ENCODE results near the gene IFFO2.

The IFFO2 gene

DNA sequence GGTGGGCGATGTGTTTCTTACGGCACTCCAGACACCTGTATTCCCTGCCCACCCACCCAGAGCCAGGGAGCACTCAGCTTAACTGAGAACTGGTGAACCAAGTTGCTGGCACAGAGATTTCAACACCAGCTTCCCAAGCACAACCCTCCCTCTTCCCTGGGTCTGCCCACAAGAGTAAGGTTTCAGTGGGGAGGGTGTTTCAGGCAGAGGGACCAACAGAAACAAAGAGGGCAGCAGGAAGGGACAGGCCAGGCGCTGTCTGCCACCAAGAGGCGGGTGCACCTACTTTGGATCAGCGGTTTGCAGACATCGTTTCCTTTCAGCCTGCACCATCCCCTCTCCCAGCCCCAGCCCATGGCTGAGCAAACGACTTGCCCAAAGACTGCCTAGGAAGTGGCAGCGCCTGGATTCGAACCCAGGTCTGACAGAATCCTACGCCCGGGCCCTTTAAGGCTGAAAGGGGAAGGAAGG, 32.2 kb downstream of the IFFO2 start:
- no peak for DNase-seq (ENCODE audit: low read depth)
- no peak overlapping the region for H3K4me3 ChIP-seq (ENCODE audit: low read depth, low read length)

DNA sequence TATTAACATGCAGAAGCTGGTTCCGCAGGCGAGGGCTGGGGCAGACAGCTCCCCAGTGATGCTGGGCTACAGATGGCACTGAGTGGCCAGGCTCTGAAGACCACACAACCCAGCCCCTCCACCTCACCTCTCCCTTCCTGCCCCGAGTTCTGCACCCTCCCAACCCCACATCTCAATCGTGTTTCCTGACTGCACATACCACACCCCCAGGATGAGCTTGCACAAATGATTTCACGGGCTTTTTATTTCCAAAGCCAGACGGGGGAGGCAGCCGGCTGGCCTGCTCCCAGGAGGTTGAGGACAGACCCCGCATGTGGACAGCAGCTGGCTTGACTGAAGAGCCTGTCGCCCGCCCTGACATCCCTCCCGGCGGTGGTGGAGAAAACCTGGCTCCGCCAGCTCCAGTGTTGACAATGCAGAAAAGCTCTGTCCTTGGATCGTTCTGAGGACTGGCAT, 32.7 kb downstream of the IFFO2 start:
- H3K4me3 ChIP-seq (ENCODE audit: low read depth, low read length), result no peak overlapping the region
- DNase-seq (ENCODE audit: low read depth), result no peak

DNA sequence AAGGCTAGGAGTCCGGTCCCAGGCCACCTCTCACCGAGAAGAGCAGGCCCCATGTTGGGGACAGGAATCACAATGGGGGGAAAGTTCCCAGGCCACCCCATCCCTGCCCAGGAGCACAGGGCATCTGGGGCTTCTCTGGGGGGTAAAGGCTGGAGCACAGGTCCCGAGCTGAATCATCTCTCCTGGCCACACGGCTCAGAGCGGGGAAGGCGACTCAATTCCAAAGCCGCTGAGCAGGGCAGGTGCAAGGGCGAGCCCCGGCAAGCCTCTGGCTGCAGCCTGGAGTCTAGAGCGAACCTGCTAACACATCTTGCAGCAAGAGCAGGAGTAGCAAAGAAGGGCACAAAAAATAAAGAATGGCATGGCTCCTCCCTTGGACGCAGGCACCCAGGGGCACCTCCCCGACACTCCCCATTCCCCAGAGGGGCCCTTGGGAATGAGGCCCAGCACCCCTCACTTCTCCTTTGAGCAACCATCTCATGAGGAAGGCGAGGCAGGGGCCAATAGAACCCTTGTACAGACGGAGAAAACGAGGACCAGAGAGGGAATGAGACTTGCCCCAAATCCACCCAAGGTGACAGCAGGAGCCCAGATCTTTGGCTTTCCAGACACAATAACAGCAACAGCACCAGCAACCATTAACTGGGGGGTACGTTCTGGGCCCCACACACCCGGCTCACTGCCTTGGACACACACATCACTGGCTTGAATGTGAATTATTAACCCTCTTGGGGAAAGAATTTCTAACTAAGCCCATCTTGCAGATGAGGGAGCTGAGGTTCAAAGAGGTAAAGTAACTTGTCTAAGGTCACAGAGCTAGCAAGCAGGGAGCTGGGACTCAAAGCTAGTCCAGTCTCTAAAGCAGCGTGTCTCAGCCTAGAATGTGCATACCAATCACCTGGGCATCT, 33.4 kb downstream of the IFFO2 start:
- no peak for DNase-seq (ENCODE audit: low read depth)
- no peak overlapping the region for H3K4me3 ChIP-seq (ENCODE audit: low read depth, low read length)

DNA sequence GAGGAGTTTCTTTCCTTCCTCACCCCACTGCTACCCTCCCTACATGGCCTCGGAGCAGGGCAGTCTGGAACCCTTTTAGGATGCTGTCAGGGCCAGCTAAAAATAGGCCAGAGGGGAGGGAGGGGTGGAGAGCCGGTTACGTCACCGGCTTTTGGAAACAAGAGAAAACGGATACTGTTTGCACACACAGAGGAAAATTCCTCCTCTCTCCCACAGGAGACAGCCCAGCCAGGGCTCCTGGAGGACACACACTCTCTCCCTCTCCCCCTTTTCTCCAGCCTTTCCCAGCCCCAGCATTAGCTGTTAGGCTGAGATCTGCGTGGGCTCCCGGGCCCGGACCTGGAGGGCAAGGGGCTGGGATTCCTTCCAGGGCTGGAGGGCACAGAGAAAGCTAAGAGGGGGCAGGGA, 34.2 kb downstream of the IFFO2 start:
- DNase-seq (ENCODE audit: low read depth), result no peak
- H3K4me3 ChIP-seq (ENCODE audit: low read depth, low read length), result no peak overlapping the region

DNA sequence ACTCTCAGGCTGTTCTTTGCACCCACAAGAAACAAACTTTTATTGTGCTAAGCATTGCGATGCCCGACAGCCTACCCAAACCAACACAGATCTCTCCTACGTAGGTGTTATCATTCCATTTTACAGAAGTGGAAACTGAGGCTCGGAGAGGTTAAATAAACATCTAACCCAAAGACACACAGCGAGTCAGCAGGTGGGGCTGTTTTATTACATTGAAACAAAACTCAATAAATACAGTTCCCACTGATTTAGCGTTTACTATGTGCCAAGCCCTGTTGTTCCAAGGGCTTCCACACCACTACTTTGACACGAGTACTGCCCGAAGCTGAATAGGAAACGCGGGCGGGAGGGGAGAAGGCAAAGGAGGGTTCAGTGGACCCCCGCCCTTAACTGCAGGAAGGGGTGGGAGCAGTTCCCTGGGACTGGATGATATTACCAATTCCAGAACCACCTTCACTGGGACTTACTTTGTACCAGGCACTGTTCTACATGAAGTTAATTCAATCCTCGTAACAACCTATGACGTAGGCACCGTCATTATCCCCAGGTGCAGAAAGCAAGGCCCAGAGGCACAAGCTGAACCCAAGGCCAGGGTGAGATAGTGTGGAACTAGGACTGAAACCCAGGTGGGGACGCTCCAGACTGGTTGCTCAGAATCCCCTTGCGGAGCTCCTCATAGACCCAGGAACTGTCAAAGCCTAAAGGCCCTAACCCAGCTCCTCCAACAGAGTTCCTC, 34.8 kb downstream of the IFFO2 start:
- H3K4me3 ChIP-seq (ENCODE audit: low read depth, low read length), result no peak overlapping the region
- DNase-seq (ENCODE audit: low read depth), result no peak

DNA sequence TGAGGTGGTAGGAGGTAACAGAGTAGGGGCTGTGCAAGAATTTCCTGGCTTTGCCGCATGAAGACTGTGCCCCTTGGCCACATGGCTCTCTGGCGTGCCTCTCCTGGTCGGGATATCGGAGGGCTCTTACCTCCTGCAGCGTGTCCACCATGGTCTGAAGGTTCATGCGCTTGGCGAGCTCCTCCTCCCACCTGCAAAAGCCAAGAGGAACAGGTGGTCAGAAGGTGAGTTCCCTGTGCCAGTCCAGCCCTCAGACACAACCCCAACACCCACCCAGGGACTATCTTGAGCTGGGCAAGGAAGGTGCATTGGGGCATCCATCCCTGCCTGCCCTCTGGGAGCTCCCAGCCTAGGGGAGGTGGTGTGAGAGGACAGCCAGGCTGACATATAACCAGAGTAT, 35.5 kb downstream of the IFFO2 start:
- no peak overlapping the region for H3K4me3 ChIP-seq (ENCODE audit: low read depth, low read length)
- DNase-seq (ENCODE audit: low read depth), result no peak

DNA sequence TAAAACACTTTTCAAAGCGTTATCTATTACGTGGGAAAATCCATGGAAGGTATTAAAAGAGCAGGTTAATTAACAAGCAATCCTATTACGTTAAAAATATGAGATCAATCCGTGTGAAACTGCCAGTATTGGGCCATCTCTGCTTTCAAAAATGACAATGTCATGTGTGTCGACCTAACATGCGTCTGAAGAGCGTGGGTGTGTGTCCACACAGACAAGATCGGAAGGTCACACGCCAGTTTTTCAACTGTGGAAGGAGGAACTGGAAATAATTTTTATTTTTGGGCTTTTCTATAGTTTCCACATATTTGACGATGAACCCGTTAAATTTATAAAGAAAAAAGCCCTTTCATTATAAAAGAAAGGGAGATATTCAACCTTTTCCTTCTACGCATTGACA, 36.5 kb downstream of the IFFO2 start:
- no peak overlapping the region for H3K4me3 ChIP-seq (ENCODE audit: low read depth, low read length)
- DNase-seq (ENCODE audit: low read depth), result no peak

DNA sequence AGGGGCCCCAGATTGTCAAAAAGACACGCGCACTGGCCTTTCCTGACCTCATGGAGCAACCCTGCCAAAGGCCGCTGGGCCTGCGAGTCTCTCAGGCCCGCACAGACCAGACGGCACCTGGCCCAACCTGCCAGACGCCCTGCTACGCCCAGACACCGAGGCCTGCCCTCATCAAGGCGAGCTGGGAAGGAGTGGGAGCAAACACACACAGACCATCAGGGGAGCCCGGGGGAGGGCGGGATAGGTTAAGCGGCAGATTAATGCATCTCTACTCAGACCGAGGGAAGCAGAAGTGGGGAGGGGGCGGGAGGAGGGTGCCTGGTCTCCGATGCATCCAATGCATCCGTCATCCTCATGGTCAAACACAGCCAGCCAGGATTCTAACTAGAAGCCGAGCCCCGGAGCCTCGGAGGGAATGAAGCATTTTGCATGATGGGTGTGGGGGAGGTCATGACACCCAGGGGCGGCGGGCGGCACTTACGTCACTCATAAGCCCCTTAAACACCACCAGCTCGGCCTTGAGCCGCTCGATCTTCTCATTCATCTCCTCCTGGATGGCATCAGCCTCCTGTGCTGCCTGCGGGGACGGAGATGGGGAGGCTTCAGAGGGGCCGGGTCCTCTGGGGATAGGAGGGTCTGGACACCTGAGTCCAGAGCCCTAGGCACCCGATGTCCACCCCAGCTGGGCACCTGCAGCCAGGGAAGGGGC, 37.1 kb downstream of the IFFO2 start:
- no peak overlapping the region for H3K4me3 ChIP-seq (ENCODE audit: low read depth, low read length)
- no peak for DNase-seq (ENCODE audit: low read depth)

DNA sequence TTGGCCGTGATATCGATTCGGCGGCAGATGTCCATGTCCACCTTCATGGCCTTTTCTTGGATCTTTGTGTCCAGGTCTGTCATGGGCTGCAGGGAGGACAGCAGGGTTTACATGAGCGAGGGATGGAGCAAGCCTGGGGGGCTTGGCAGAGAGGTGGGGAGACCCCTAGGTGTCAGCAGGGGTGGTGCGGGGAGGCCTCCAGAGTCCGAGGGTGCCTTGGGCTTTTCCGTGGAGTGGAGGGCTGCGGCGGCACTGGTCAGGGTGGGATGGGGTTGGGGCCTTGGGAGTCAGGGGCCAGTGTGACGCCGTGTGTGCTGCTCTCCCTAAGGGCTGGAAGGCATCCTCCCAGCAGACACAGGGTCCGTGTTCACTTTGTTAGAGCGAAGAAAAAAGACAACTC, 38.1 kb downstream of the IFFO2 start:
- DNase-seq (ENCODE audit: low read depth), result no peak
- no peak overlapping the region for H3K4me3 ChIP-seq (ENCODE audit: low read depth, low read length)

DNA sequence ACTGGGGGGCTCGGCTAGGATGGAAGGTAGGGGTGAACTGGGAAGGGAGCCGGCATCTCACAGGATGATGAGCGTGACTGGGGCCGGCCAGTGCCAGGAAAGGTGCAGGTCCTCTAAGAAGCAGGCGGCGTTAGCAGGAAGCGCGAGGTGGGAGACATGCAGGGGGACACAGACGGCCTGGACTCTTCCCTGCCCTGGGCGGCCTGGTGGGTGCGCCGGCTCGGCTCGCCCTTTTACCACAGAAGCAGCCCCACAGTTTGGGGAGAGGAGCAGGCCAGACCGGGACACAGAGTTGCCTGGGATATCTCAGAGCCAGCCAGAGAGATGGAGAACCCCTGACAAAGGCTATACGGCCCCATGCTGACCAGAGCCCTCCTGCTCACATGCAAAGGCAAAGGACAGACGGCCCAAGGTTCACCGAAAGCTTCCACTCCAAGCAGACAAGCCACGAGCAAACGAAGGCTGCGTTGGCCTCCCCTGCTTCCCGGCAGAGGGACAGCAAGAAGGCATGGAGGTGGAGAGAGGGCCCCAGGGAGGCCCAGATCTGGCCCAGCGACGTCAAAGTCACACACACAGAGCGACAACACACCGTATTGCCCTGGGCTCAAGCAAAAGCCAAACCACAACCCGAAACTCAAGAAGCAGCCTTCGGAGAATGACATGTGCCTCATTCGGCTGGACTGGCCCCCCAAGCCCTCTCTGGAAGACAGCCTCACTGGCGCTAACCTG, 39.2 kb downstream of the IFFO2 start:
- DNase-seq (ENCODE audit: low read depth), result no peak
- no peak overlapping the region for H3K4me3 ChIP-seq (ENCODE audit: low read depth, low read length)

DNA sequence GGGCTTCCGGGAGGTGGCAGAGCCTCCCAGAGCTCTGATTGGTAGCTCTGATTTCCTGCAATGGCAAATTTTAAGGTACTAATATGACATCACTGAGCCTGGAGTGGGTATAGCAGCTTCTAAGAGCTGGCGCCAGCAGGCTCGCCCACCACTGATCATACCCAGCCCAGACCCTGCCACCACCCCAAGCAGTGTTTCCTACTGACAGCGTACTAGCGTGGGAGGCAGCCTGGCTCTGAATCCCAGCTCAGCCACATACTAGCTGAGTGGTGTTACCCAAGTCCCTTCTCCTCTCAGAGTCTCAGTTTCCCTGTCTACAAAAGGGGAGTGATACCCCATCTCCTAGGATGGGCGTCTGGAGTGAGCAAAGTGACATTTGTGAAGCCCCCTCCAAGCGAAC, 41.1 kb downstream of the IFFO2 start:
- DNase-seq (ENCODE audit: low read depth), result no peak
- no peak overlapping the region for H3K4me3 ChIP-seq (ENCODE audit: low read depth, low read length)

DNA sequence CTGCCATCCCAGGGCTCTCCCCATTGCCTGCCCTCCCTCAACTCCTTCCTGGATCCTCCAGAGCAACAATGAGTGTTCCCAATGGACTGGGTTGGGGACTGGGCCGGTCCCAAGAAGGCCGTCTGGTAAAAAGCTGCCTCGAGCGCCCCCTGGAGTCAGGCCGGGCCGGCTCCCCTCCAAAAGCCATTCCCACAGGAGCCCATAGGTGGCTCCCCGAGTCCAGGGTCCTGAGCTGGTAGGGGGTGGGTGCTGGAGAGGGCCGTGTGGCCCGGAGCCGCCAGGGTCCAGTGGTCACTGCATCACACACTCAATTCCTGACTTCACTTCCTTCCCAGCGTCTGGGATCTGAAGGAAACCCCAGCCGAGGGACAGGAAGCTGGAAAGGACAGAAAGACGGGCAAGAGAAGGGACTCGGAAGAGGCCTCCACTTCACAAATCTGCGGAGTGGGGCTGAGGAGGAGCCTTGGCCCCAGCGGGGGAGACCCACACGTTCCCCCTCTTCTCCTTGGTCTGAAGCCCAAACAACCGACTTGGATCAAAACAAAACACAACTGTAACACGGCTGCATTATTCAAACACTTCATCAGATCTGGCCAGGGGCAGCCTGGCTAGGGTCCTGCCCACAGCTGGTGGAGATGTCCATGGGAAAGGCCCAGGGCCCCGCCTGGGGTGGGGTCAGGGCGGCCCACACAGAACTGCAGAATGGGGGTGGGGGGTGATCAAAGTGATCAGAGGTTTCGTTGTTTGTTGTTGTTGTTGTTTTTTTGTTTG, 43.2 kb downstream of the IFFO2 start:
- H3K4me3 ChIP-seq (ENCODE audit: low read depth, low read length), result no peak overlapping the region
- DNase-seq (ENCODE audit: low read depth), result no peak

DNA sequence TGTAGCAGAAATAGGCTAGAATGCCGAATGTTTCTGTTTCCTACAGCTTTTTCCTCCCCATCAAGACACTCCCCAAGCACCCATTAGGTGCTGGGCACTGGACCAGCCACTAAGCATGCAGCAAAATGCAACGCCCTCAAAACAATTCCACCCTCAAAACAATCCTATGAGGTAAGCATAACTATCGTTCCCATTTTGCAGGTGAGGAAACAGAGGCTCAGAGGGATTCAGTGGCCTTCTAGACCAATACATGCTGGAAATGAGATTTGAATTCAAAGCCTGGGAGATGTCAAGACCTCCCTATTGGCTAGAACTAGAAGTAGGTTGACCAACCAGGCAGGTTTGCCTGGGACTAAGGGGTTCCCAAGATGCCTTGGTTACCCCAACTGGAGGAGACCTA, 43.9 kb downstream of the IFFO2 start:
- no peak overlapping the region for H3K4me3 ChIP-seq (ENCODE audit: low read depth, low read length)
- DNase-seq (ENCODE audit: low read depth), result no peak

DNA sequence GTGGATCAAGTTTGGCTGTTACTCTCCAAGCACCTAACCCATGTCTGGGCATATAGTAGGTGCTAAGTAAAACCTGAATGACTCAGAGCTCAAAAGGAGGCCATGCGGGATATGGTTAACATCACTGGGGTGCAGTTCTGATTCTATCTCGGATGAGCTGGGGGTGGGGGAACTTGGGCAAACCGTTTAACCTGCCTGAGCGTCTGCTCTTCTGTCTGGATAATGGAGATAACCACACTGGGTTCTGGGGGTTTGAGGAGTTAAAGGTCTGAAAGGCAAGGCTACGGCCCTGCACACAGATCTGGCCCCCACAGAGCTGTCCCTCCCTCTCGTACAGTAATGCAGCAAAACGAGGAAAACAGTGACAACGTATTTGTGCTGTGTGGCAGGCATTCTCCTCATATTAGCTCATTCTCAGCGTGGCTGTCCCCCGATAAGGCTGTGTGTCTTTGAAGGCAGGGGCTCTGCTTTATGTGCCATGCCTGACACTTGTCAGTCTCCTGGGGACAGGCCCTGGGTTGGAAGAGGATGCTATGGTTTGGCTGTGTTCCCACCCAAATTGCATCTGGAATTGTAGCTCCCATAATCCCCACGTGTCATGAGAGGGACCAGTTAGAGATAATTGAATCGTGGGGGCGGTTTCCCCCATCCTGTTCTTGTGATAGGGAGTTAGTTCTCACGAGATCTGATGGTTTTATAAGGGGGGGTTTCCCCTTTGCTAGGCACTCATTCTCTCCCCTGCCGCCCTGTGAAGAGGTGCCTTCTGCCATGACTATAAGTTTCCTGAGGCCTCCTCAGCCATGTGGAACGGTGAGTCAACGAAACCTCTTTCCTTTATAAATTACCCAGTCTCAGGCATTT, 47.3 kb downstream of the IFFO2 start:
- no peak for DNase-seq (ENCODE audit: low read depth)
- H3K4me3 ChIP-seq (ENCODE audit: low read depth, low read length), result no peak overlapping the region

DNA sequence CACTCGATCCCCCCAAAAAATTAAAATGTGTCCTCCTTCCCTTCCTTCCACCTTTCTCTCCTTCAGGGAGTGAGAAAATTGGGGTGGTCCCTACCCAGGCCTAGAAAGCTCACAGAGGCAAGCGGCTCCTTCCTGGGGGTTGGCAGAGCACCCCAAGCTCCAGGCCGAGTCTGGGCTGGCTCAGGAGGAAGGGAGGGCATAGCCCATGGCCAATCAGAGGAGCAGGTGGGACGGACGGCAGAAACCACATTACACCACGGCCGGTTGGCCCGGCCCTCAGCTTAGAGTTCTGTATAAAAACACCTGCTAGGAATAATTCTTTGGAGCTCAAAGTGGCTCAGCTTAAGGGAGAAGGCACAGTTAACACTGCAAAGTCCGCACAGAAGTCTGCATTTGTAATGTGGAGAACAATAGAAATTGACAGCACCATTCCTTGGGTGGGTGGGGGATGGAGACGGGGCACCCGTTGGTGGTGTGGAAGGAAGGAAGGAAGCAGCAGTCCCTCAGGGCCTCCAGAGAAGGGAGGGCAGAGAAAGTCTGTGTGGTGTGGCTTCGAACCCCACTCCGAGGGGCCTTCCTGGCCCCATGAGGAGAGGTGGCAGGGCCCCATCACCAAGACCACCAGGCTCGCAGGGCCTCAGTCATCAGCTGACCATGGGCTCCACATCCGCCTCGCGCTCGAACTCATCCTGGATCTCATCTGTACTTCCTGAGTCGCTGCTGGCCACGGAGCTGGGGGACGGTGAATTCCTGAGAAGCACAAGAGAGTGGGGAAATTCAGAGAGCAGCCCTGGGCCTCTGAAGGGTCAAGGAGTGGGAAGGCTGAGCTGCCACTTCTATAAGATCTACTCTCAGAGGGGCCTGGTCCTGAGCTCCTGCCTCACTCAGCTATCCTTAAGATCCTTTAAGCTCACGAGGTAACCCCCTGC, 48.3 kb downstream of the IFFO2 start:
- DNase-seq (ENCODE audit: low read depth), result no peak
- no peak overlapping the region for H3K4me3 ChIP-seq (ENCODE audit: low read depth, low read length)

DNA sequence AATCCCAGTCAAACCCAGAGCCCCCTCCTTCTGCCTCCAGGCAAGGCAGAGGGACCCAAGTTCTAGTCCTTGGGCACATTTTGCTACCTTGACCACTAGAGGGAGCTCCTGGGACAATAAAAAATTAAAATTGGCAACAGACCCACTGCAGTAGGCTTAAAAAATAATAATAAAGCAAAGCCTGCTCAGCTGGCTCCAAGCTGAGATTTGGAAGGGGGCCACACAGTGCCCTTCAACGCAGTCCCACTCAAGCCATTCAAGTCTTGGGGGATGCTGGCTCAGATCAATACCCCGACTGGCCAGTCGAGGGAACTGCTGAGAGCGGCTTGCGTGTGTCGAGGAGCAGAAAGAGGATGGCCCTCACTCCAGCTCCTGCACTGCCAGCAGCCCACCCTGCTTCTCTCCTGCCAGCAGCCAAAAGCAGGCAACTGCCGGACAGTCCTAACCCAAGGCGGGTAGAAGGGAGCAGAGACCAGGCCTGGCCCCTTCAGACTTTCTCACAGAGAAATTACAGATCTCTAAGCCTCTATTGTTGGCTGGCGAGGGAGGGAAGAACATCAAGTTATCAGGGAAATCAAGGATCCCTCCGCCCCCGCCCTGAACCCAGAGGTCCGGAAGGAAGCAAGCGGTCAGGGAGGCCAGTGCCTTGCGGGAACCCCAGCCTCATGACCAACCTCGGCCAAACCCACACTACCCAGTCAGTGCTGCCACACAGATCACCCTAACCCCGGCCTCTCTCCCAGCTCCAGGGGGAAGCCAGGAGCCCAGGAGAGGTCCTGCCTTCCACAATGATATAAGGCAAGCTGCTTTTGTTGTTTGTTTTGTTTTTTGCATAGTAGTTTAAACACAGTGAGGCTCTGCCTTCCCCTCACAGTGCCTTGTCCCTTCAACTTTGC, 49.2 kb downstream of the IFFO2 start:
- DNase-seq (ENCODE audit: low read depth), result no peak
- no peak overlapping the region for H3K4me3 ChIP-seq (ENCODE audit: low read depth, low read length)

All from skeletal muscle cell (primary cell).